Activated CD8-positive, alpha-beta T cell treated with anti-CD3 and anti-CD28 coated beads for 36 hours (primary cell): Measurements from ENCODE around the gene CDH13. TPM values are rescaled to one million over a fixed set of nuclear protein-coding genes. Genes with fewer than 3 reads are reported as not detected.

Experiments
- ATAC-seq: fragments of 200-7000 bp; cut with Tn5 transposase; one replicate; pipeline ENCODE4 v1.10.0; 2021; ENCODE audit warnings: mild to moderate bottlenecking, moderate library complexity
- CTCF ChIA-PET: fragments of 350-600 bp; sonication (Branson Sonifier 250); formaldehyde crosslinking; loops from one replicate; lab custom pipeline; 2021; ENCODE audit warnings: antibody characterized with exemption; lab: Charles Lee
- POLR2A ChIA-PET: fragments of 350-600 bp; sonication (Branson Sonifier 250); formaldehyde crosslinking; loops from one replicate; lab custom pipeline; 2021; ENCODE audit warnings: antibody characterized with exemption; lab: Charles Lee
- DNase-seq: peaks from one replicate; pipeline ENCODE4 v3.0.0-alpha.2; 2020
- H3K27ac Mint-ChIP-seq: one replicate; pipeline ENCODE4 v1.8.0; 2021; ENCODE audit warnings: mild to moderate bottlenecking, mixed read lengths
- H3K27me3 Mint-ChIP-seq: one replicate; pipeline ENCODE4 v1.8.0; 2021; ENCODE audit warnings: mixed read lengths
- H3K36me3 Mint-ChIP-seq: one replicate; pipeline ENCODE4 v1.8.0; 2021; ENCODE audit warnings: low read depth, mixed read lengths
- H3K4me1 Mint-ChIP-seq: one replicate; pipeline ENCODE4 v1.8.0; 2021; ENCODE audit warnings: low read depth, mixed read lengths
- H3K4me3 Mint-ChIP-seq: one replicate; pipeline ENCODE4 v1.8.0; 2021; ENCODE audit warnings: mild to moderate bottlenecking, moderate library complexity, mixed read lengths
- H3K9me3 Mint-ChIP-seq: one replicate; pipeline ENCODE4 v1.8.0; 2021; ENCODE audit warnings: mixed read lengths
- intact Hi-C: fragments of 100-400 bp; cut with micrococcal nuclease; formaldehyde crosslinking; loops from one replicate; pipeline ENCODE4 v1.10.0; 2022
- total RNA-seq, 2 experiments: library from RNA; stranded (reverse); gene quantifications; one replicate each; pipeline ENCODE4 v1.2.3, GENCODE V29; 2021
- TF ChIP-seq, protein P1 (sequence below): fragments of 200-600 bp; IDR thresholded peaks from one replicate; pipeline ENCODE4 v1.8.0; 2022; ENCODE audit warnings: antibody characterized with exemption, mild to moderate bottlenecking

Gene CDH13
- total RNA-seq, 2 experiments from 2014 or later = not detected

DNA sequence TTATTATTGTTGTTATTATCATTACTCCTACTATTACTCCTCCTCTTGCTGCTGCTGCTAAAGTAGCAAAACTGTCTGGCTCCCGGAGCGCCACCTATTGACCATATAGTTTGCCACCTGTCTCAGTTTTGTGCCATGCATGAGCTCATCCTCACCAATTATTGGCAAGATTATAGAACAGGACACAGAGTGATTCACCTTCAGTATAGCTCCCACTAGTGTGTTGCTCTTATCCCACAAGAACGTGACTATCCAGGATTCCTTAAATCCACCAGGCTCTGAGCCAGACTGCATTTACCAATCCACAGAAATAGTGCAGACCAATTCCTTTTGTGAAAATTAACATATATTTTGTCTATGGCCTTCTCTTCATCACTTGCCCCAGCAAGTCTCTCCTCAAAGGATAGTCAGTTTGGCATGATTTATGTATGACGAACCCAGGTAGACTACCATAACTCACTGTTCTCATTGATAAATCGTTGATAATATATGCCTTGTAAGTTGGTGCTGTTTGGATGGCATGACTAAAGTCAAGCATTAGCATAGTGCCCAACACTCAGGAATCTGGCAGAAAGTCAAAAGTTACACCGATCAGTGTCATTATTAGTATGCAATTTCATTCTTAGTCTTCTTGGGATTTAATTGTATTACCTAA lies 775.5 kb downstream of the CDH13 start:
- ChIA-PET POLR2A (interaction anchor here (0.7 kb wide), 1 partner anchor 28 kb away, joined by 3 read pairs; no protein-coding TSS in a partner anchor), CTCF (interaction anchor here (0.7 to 1.2 kb wide), 2 partner anchors 10 kb away, joined by 3 read pairs; no protein-coding TSS in a partner anchor)
- Mint-ChIP-seq H3K4me1 (no peaks in the 10 kb centered on the region), H3K4me3 (no peak overlapping the region), H3K27ac (no peak overlapping the region), H3K36me3 (no peaks in the 10 kb centered on the region), H3K9me3 (peaks cover 8% of the 10 kb centered on the region), H3K27me3 (no peaks in the 10 kb centered on the region)
- intact Hi-C loops = no loop called here
- TF ChIP-seq, protein P1, sequence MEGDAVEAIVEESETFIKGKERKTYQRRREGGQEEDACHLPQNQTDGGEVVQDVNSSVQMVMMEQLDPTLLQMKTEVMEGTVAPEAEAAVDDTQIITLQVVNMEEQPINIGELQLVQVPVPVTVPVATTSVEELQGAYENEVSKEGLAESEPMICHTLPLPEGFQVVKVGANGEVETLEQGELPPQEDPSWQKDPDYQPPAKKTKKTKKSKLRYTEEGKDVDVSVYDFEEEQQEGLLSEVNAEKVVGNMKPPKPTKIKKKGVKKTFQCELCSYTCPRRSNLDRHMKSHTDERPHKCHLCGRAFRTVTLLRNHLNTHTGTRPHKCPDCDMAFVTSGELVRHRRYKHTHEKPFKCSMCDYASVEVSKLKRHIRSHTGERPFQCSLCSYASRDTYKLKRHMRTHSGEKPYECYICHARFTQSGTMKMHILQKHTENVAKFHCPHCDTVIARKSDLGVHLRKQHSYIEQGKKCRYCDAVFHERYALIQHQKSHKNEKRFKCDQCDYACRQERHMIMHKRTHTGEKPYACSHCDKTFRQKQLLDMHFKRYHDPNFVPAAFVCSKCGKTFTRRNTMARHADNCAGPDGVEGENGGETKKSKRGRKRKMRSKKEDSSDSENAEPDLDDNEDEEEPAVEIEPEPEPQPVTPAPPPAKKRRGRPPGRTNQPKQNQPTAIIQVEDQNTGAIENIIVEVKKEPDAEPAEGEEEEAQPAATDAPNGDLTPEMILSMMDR = no peak
- ATAC-seq = no peak
- peak; percentile 3 for DNase-seq

GRCh38 chr16:83402967-83403366 lies 776.2 kb downstream of the CDH13 start:
- ChIA-PET CTCF (interaction anchor here (1.2 kb wide), 1 partner anchor 11 kb away, joined by 3 read pairs; no protein-coding TSS in a partner anchor), POLR2A (no interaction called here)
- Mint-ChIP-seq H3K4me3 (no peak overlapping the region), H3K9me3 (peaks cover 8% of the 10 kb centered on the region), H3K36me3 (no peaks in the 10 kb centered on the region), H3K27me3 (no peaks in the 10 kb centered on the region), H3K27ac (no peak overlapping the region), H3K4me1 (no peaks in the 10 kb centered on the region)
- DNase-seq (no peak), ATAC-seq (no peak)
- TF ChIP-seq, protein P1 = no peak
- intact Hi-C loops = no loop called here

GRCh38 chr16:83403761-83404160 lies 777.0 kb downstream of the CDH13 start:
- TF ChIP-seq, protein P1 = no peak
- no peak for ATAC-seq
- DNase-seq = no peak
- no peaks in the 10 kb centered on the region for H3K27me3 Mint-ChIP-seq
- intact Hi-C loops = no loop called here
- H3K4me3 Mint-ChIP-seq = no peak overlapping the region
- peaks cover 8% of the 10 kb centered on the region for H3K9me3 Mint-ChIP-seq
- ChIA-PET CTCF (no interaction called here), POLR2A (no interaction called here)
- no peaks in the 10 kb centered on the region for H3K36me3 Mint-ChIP-seq
- no peaks in the 10 kb centered on the region for H3K4me1 Mint-ChIP-seq
- H3K27ac Mint-ChIP-seq = no peak overlapping the region

DNA sequence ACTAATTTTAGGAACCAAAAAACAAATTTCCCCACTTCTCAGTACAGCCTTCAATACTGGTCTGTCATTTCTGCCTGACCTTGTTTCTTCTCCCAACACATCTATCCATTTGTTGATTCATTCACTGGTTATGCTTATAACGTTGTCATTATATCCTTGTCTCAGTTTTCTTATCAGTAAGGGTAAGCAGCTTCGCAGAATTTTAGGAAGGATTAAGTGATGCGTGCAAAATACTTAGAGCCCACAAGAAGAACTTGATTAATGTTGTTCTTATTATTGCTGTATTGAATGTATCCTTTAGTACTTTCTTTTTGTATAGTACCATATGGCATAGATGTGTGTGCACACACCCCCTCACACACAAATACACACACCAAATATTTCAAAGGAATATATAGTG lies 777.5 kb downstream of the CDH13 start:
- Mint-ChIP-seq H3K4me3 (no peak overlapping the region), H3K9me3 (peaks cover 8% of the 10 kb centered on the region), H3K27ac (no peak overlapping the region), H3K36me3 (no peaks in the 10 kb centered on the region), H3K27me3 (no peaks in the 10 kb centered on the region), H3K4me1 (no peaks in the 10 kb centered on the region)
- no peak for ATAC-seq
- POLR2A ChIA-PET = no interaction called here
- intact Hi-C loops = no loop called here
- CTCF ChIA-PET = no interaction called here
- TF ChIP-seq, protein P1 = no peak
- no peak for DNase-seq

DNA sequence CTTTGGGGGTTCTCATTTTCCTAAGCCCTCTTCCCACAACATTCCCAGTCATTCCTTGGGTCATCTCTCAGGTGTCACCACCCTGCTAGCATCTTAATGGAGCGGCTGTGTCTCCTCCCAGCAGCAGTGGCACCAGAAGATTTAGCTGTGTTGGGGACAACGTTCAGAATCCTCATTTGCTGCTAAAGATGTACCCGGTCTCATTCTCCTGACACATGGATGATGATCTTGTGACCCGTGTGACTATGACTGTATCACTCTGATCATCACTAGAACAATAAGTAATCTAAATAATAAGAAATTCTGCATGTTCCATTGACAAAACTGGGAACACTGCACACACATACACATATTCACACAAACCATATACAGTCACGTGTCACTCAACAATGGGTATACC lies 781.2 kb downstream of the CDH13 start:
- intact Hi-C loops = no loop called here
- Mint-ChIP-seq H3K4me3 (no peak overlapping the region), H3K4me1 (no peaks in the 10 kb centered on the region), H3K27ac (no peak overlapping the region), H3K36me3 (no peaks in the 10 kb centered on the region), H3K27me3 (no peaks in the 10 kb centered on the region), H3K9me3 (no peaks in the 10 kb centered on the region)
- ChIA-PET CTCF (interaction anchor here (1.4 kb wide), 1 partner anchor 10 kb away, joined by 3 read pairs; no protein-coding TSS in a partner anchor), POLR2A (no interaction called here)
- DNase-seq (no peak), ATAC-seq (no peak)
- TF ChIP-seq, protein P1 = no peak
